Gastrocnemius medialis (tissue), 4 donors: ENCODE measurements around the gene SLC43A3. TPM values are rescaled to one million over a fixed set of nuclear protein-coding genes. Genes with fewer than 3 reads are reported as not detected.
A peak's percentile ranks its signal among the peaks of the same experiment; 100 is the strongest.
"Not testable (repeated sequence)": the region's sequence is repeated elsewhere in the genome, so short reads cannot be mapped to it uniquely, and the experiment has no call there.

Experiments
- ATAC-seq, 2 donors: fragments of 150-250 bp; one replicate each; pipeline ENCODE4 v1.9.1; 2016
- DNase-seq, 2 donors: peaks; one replicate each; pipeline ENCODE4 v3.0.0-alpha.2; 2019
- H3K27ac ChIP-seq, 4 donors: fragments of 200-600 bp; sonication (generic); 1 replicate in 1 of 4; 2 replicates in 3 of 4; pipeline ENCODE4 v1.5.1; 2016 to 2018; ENCODE audit warnings: mild to moderate bottlenecking in 2 of 4, moderate library complexity in 1 of 4
- H3K27me3 ChIP-seq, 3 donors: fragments of 200-600 bp; sonication (generic) in 2 of 3; 1 replicate in 1 of 3; 2 replicates in 2 of 3; pipeline versions ENCODE4 v1.5.1 to v1.6.0; 2016 to 2019; ENCODE audit warnings: mild to moderate bottlenecking in 1 of 3, moderate library complexity in 1 of 3
- H3K36me3 ChIP-seq, 2 donors: fragments of 200-600 bp; sonication (generic) in 1 of 2; one replicate each; pipeline ENCODE4 v1.5.1; 2017 to 2018
- H3K4me1 ChIP-seq, 2 donors: fragments of 200-600 bp; sonication (generic) in 1 of 2; one replicate each; pipeline ENCODE4 v1.5.1; 2016 to 2017; ENCODE audit warnings: mild to moderate bottlenecking in 2 of 2
- H3K4me3 ChIP-seq, 4 donors: fragments of 200-600 bp; sonication (generic) in 3 of 4; 1 replicate in 1 of 4; 2 replicates in 3 of 4; pipeline ENCODE4 v1.5.1; 2016 to 2019; ENCODE audit warnings: mild to moderate bottlenecking in 2 of 4
- H3K9me3 ChIP-seq, 3 donors: fragments of 200-600 bp; sonication (generic) in 2 of 3; 1 replicate in 1 of 3; 2 replicates in 2 of 3; pipeline ENCODE4 v1.5.1; 2016 to 2019
- CTCF ChIP-seq, 5 experiments: fragments of 450-650 bp in 3 of 5; fragments of 200-600 bp in 2 of 5; sonication (generic) in 2 of 5; IDR thresholded peaks in 4 of 5; conservative IDR thresholded peaks in 1 of 5; 1 replicate in 4 of 5; 2 replicates in 1 of 5; pipeline ENCODE4 v1.5.1; 2016 to 2019; ENCODE audit warnings: antibody characterized with exemption in 5 of 5, mild to moderate bottlenecking in 3 of 5, moderate library complexity in 3 of 5
- POLR2A ChIP-seq, 2 donors: fragments of 450-650 bp; IDR thresholded peaks; one replicate each; pipeline ENCODE4 v1.6.1; 2017; ENCODE audit warnings: antibody characterized with exemption in 2 of 2, mild to moderate bottlenecking in 2 of 2, moderate library complexity in 2 of 2
- in situ Hi-C, 4 donors: fragments of 200-750 bp; cut with MboI; loops; one replicate each; pipeline versions ENCODE4 v1.15.0 to v1.8.0; 2017; ENCODE audit warnings: low sequenced_read_pairs in 4 of 4
- intact Hi-C: fragments of 100-400 bp; cut with DNase I; formaldehyde crosslinking; loops from one replicate; pipeline ENCODE4 v1.15.1; 2023; ENCODE audit warnings: low total_unique reads
- total RNA-seq, 4 donors: library from RNA; depleted of rRNA; stranded (reverse); fragments of >200 nt; gene quantifications; one replicate each; pipeline versions ENCODE4 v1.1.0 to v1.2.3, GENCODE V29; 2016

SLC43A3 gene
- total RNA-seq, 4 donors from 2014 or later, result 13.9 to 22.5 (median 20.3) TPM

DNA sequence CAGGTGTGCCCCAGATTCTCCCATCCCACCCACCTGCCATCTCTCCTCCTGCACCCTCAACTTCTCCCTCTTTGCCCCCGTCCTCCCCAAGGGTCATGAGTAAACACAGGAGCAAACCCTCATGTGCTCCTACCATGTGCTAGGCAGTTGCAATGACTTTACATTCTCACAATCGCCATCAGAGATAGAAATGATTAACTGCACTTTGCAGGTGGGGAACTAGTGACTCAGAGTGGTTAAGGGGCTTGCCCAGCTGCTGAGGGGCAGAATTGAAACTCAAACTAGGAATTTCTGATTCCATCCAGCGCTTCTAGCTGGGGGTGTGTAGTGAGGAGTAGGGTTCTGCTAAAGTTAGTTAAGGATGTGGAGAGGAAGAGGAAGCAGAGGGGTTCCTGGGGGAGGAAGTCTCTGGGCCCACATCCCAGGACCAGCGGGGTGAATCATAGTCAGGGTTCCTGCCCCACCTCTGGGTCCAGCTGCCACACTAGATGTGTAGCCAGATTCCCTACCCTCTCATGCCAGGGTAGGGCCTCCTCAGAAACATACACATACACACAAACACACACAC lies 20.5 kb downstream of the SLC43A3 start:
- H3K36me3 ChIP-seq, result peaks cover 0 to 11% of the 10 kb centered on the region in 2 donors
- H3K27me3 ChIP-seq, result peaks cover 0 to 2% (median 0%) of the 10 kb centered on the region in 3 donors
- H3K9me3 ChIP-seq, result no peaks in the 10 kb centered on the region
- H3K27ac ChIP-seq, result peak overlapping the region; percentile 46 to 59 (median 52)
- H3K4me1 ChIP-seq, result peaks cover 9 to 22% of the 10 kb centered on the region in 2 donors
- TF ChIP-seq POLR2A (IDR thresholded peaks at IDR 0.05), result no peak
- no peak for TF ChIP-seq CTCF (IDR thresholded peaks at IDR 0.05 in 4 of 5, conservative IDR thresholded peaks at IDR 0.05 in 1 of 5)
- DNase-seq (no peak), ATAC-seq (peak; percentile 44)
- in situ Hi-C loops, result no loop called here
- intact Hi-C loops, result no loop called here
- no peak overlapping the region for H3K4me3 ChIP-seq

DNA sequence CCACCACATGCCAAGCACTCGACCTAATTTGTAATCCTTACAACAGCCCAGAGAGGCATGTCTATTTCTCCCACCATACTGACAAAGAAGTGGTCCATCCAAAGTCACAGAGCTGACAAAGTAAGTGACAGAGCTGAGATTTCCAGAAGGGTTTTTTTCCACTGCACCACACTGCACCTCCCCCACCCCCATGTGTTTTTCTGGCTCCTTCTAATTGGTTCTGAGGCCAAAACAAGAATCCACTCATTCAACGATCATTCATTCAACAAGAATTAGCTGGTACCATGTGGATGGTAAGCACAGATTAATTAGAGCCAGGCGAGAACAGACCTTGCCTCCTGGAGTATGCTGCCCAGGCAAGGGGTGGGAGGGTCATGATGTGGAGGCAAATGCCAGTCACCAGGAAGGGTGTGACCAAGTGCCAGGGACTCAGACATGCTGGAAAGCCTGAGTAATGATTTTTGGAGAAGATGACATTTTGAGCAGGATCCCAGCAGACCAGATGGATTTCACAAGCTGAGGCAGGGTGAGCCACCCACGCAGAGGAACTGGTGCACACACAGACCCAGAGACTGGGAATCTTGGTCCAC lies 21.6 kb downstream of the SLC43A3 start:
- intact Hi-C loops (no loop called here), in situ Hi-C loops (no loop called here)
- DNase-seq (no peak), ATAC-seq (no peak)
- peaks cover 0 to 2% (median 0%) of the 10 kb centered on the region in 3 donors for H3K27me3 ChIP-seq
- H3K4me1 ChIP-seq, result peaks cover 9 to 22% of the 10 kb centered on the region in 2 donors
- peaks cover 0 to 11% of the 10 kb centered on the region in 2 donors for H3K36me3 ChIP-seq
- no peak for TF ChIP-seq POLR2A (IDR thresholded peaks at IDR 0.05)
- no peak for TF ChIP-seq CTCF (IDR thresholded peaks at IDR 0.05 in 4 of 5, conservative IDR thresholded peaks at IDR 0.05 in 1 of 5)
- H3K27ac ChIP-seq, result peak overlapping the region in 3 of 4 donors; percentile 47 to 59 (median 57)
- H3K9me3 ChIP-seq, result no peaks in the 10 kb centered on the region
- no peak overlapping the region for H3K4me3 ChIP-seq

DNA sequence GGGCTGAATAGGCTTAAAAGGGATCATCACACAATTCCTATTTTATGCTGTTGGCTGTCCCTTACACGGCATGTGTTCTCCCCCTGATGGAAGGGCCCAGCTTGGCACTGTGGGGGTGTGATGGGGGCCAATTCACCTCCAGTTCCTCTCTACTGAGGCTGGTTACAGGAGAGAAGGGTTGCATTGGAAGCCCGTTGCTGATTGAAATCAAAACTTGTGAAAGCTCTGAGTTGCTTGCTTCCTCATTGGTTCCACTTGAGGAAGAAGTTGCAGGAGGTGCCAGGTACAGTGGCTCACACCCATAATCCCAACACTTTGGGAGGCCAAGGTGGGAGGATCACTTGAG lies 23.1 kb downstream of the SLC43A3 start:
- peaks cover 0 to 11% of the 10 kb centered on the region in 2 donors for H3K36me3 ChIP-seq
- TF ChIP-seq CTCF (IDR thresholded peaks at IDR 0.05 in 4 of 5, conservative IDR thresholded peaks at IDR 0.05 in 1 of 5) (no peak), POLR2A (IDR thresholded peaks at IDR 0.05) (no peak)
- H3K27me3 ChIP-seq, result peaks cover 0 to 2% (median 0%) of the 10 kb centered on the region in 3 donors
- H3K4me3 ChIP-seq, result no peak overlapping the region
- ATAC-seq (no peak), DNase-seq (no peak)
- no peaks in the 10 kb centered on the region for H3K9me3 ChIP-seq
- intact Hi-C loops, result no loop called here
- no peak overlapping the region for H3K27ac ChIP-seq
- peaks cover 9 to 22% of the 10 kb centered on the region in 2 donors for H3K4me1 ChIP-seq
- in situ Hi-C loops, result no loop called here

- in situ Hi-C loops, result not testable (repeated sequence)
Measured at GRCh38 chr11:57403003-57403801, 23.7 kb downstream of the SLC43A3 start.

More at GRCh38 chr11:57403003-57403801, 23.7 kb downstream of the SLC43A3 start:
- ATAC-seq, H3K27ac ChIP-seq, DNase-seq, H3K4me3 ChIP-seq, H3K9me3 ChIP-seq, H3K27me3 ChIP-seq, intact Hi-C loops, H3K36me3 ChIP-seq: not testable (repeated sequence)
- H3K4me1 ChIP-seq, result peaks cover 9 to 22% of the 10 kb centered on the region in 2 donors
